ENCODE measurements around the gene PPM1D. TPM values are rescaled to one million over a fixed set of nuclear protein-coding genes. Genes with fewer than 3 reads are reported as not detected.

The PPM1D gene
- total RNA-seq (2022; extraction: Qiagen RNA extraction), result 14.9 to 19.1 TPM (median 18.6 TPM) in 5 replicates

DNA sequence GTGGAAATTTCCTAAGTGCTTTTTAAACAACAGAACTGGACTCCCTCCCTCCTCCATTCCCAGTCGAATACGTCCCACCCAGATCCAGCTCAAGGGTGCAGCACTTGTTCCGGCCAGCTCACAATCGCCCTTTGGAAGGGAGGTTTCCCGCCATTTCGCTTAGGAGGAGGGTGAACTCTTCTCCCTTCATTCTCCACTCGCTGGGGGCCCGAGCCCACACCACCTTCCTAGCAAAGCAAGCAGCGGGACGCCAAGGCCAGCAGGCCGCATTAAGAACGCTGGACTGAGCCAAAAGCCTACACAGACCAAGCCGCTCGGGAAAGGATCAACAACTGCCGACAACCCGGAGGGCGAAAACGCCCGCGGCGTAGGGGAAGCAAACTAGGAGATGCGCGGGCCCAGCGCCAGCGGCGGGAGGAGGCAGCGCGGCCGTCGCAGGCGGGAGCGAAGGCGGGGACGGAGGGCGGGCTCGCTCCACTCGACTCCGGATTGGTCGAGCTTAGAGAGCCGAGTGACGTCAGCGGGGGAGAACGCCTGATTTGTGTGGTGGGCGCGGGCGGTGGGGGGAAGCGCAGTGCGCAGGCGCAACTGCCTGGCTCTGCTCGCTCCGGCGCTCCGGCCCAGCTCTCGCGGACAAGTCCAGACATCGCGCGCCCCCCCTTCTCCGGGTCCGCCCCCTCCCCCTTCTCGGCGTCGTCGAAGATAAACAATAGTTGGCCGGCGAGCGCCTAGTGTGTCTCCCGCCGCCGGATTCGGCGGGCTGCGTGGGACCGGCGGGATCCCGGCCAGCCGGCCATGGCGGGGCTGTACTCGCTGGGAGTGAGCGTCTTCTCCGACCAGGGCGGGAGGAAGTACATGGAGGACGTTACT, at the start of gene PPM1D:
TSS of gene PPM1D (plus strand) at position 574 of the 870 bp plus-strand sequence. CDS start at position 796, 222 bp downstream.

GRCh38 chr17:60677308-60678117, 77.5 kb downstream of the PPM1D start, which contains the start of gene BCAS3:
TSS of gene BCAS3 (plus strand) at chr17:60677851.

Other genes with a start within 250 kb of the PPM1D start
- 32.6 to 40.3 TPM (median 36.1 TPM) in 5 replicates for gene USP32, start 208.1 kb upstream of the PPM1D start, total RNA-seq (2022; extraction: Qiagen RNA extraction)
- gene CHCT1, start 177.7 kb upstream of the PPM1D start, total RNA-seq (2022; extraction: Qiagen RNA extraction), result 0.08 to 0.34 TPM (median 0.29 TPM) in 3 of 5 replicates, not detected in the others
- gene APPBP2, start 74.0 kb upstream of the PPM1D start, total RNA-seq (2022; extraction: Qiagen RNA extraction), result 10.3 to 20.1 TPM (median 15.0 TPM) in 5 replicates
- gene BCAS3, start 77.7 kb downstream of the PPM1D start, total RNA-seq (2022; extraction: Qiagen RNA extraction), result 8.0 to 10.2 TPM (median 9.6 TPM) in 5 replicates

Data from A549 treated with dexamethasone at 1 μM for 4 hours (cell line).